Nephron progenitor cell (in vitro differentiated cells): ENCODE results near the gene STAP2.

ENCODE experiments used
- DNase-seq: peaks from one replicate; pipeline ENCODE4 v3.0.0; 2021
- H3K27ac Mint-ChIP-seq: 2 replicates; pipeline ENCODE4 v1.8.0; 2021; ENCODE audit warnings: mild to moderate bottlenecking, moderate library complexity, mixed read lengths
- H3K27me3 Mint-ChIP-seq: 2 replicates; pipeline ENCODE4 v1.8.0; 2021; ENCODE audit warnings: mild to moderate bottlenecking, low read depth, mixed read lengths; ENCODE audit not compliant: poor library complexity
- H3K36me3 Mint-ChIP-seq: 2 replicates; pipeline ENCODE4 v1.8.0; 2021; ENCODE audit warnings: low read depth, mixed read lengths
- H3K4me1 Mint-ChIP-seq: 2 replicates; pipeline ENCODE4 v1.8.0; 2021; ENCODE audit warnings: mixed read lengths
- H3K4me3 Mint-ChIP-seq: 2 replicates; pipeline ENCODE4 v1.8.0; 2021; ENCODE audit warnings: mild to moderate bottlenecking, moderate library complexity, mixed read lengths
- H3K9me3 Mint-ChIP-seq: 2 replicates; pipeline ENCODE4 v1.8.0; 2021; ENCODE audit warnings: mild to moderate bottlenecking, moderate library complexity, mixed read lengths
- CTCF ChIP-seq: fragments of 200-600 bp; sonication (generic); IDR thresholded peaks from 2 replicates; pipeline ENCODE4 v1.5.0; 2021; ENCODE audit warnings: antibody characterized with exemption

STAP2 gene

GRCh38 chr19:4367781-4368127 is 29.1 kb upstream of the STAP2 start:
- H3K4me1 Mint-ChIP-seq = peaks cover 50% of the 10 kb centered on the region
- TF ChIP-seq CTCF = no peak
- no peak for DNase-seq
- no peaks in the 10 kb centered on the region for H3K36me3 Mint-ChIP-seq
- no peak overlapping the region for H3K4me3 Mint-ChIP-seq
- H3K9me3 Mint-ChIP-seq = no peaks in the 10 kb centered on the region
- H3K27ac Mint-ChIP-seq = peak overlapping the region; percentile 86
- H3K27me3 Mint-ChIP-seq = no peaks in the 10 kb centered on the region

- no peaks in the 10 kb centered on the region for H3K27me3 Mint-ChIP-seq
- H3K27ac Mint-ChIP-seq = peak overlapping the region; percentile 90
- TF ChIP-seq CTCF = no peak
- DNase-seq = no peak
- H3K4me1 Mint-ChIP-seq = peaks cover 46% of the 10 kb centered on the region
- no peaks in the 10 kb centered on the region for H3K36me3 Mint-ChIP-seq
- H3K4me3 Mint-ChIP-seq = no peak overlapping the region
- H3K9me3 Mint-ChIP-seq = no peaks in the 10 kb centered on the region
These were observed 28.7 kb upstream of the STAP2 start for GRCh38 chr19:4367336-4367723.

GRCh38 chr19:4366666-4367335 is 28.2 kb upstream of the STAP2 start:
- H3K27ac Mint-ChIP-seq = peak overlapping the region; percentile 90
- peaks cover 46% of the 10 kb centered on the region for H3K4me1 Mint-ChIP-seq
- no peak for DNase-seq
- H3K4me3 Mint-ChIP-seq = no peak overlapping the region
- H3K36me3 Mint-ChIP-seq = no peaks in the 10 kb centered on the region
- H3K9me3 Mint-ChIP-seq = no peaks in the 10 kb centered on the region
- no peaks in the 10 kb centered on the region for H3K27me3 Mint-ChIP-seq
- no peak for TF ChIP-seq CTCF

GRCh38 chr19:4365791-4366665 is 27.4 kb upstream of the STAP2 start:
- no peak for TF ChIP-seq CTCF
- Mint-ChIP-seq H3K4me1 (peaks cover 38% of the 10 kb centered on the region), H3K9me3 (no peaks in the 10 kb centered on the region), H3K27me3 (no peaks in the 10 kb centered on the region), H3K27ac (peak overlapping the region; percentile 74), H3K36me3 (no peaks in the 10 kb centered on the region), H3K4me3 (no peak overlapping the region)
- no peak for DNase-seq

GRCh38 chr19:4365341-4365740 is 26.7 kb upstream of the STAP2 start:
- Mint-ChIP-seq H3K4me1 (peaks cover 37% of the 10 kb centered on the region), H3K27ac (no peak overlapping the region), H3K36me3 (no peaks in the 10 kb centered on the region), H3K9me3 (no peaks in the 10 kb centered on the region), H3K27me3 (no peaks in the 10 kb centered on the region), H3K4me3 (no peak overlapping the region)
- TF ChIP-seq CTCF = no peak
- no peak for DNase-seq
